HepG2 (cell line): Measurements from ENCODE around the gene ZNF326. TPM values are rescaled to one million over a fixed set of nuclear protein-coding genes. Genes with fewer than 3 reads are reported as not detected.
A peak's percentile ranks its signal among the peaks of the same experiment; 100 is the strongest.

Experiments
- ASH2L ChIP-seq: fragments of 300-600, 200-600 bp; sonication (generic); IDR thresholded peaks from 2 replicates; pipeline ENCODE4 v1.7.0; 2017; ENCODE audit warnings: low read depth, mild to moderate bottlenecking, moderate library complexity, mixed read lengths, low read length; ENCODE audit not compliant: insufficient read length
- ATF5 ChIP-seq: sonication (generic); formaldehyde crosslinking; IDR thresholded peaks from 2 replicates; pipeline ENCODE4 v1.4.0; 2020; ENCODE audit warnings: mild to moderate bottlenecking, low read depth, missing genetic modification reagents
- DZIP1 ChIP-seq: sonication (generic); formaldehyde crosslinking; IDR thresholded peaks from 2 replicates; pipeline ENCODE4 v1.5.0; 2020; ENCODE audit warnings: mild to moderate bottlenecking, missing genetic modification reagents
- E2F1 ChIP-seq: sonication (generic); formaldehyde crosslinking; IDR thresholded peaks from 2 replicates; pipeline ENCODE4 v1.5.0; 2020; ENCODE audit warnings: missing genetic modification reagents
- ELF3 ChIP-seq: IDR thresholded peaks from 2 replicates; pipeline ENCODE4 v1.6.1; 2016; ENCODE audit warnings: missing genetic modification reagents, missing compliant biosample characterization
- HIVEP1 ChIP-seq: sonication (generic); formaldehyde crosslinking; IDR thresholded peaks from 2 replicates; pipeline ENCODE4 v1.4.0; 2020; ENCODE audit warnings: mild to moderate bottlenecking, missing genetic modification reagents
- HMGA1 ChIP-seq: sonication (generic); formaldehyde crosslinking; conservative IDR thresholded peaks from 2 replicates; pipeline ENCODE4 v1.4.0; 2020; ENCODE audit warnings: missing genetic modification reagents
- KDM4B ChIP-seq: sonication (generic); formaldehyde crosslinking; IDR thresholded peaks from 2 replicates; pipeline ENCODE4 v1.4.0; 2020; ENCODE audit warnings: missing genetic modification reagents
- MATR3 ChIP-seq: sonication (generic); formaldehyde crosslinking; IDR thresholded peaks from 2 replicates; pipeline ENCODE4 v1.4.0; 2020; ENCODE audit warnings: missing genetic modification reagents
- MED8 ChIP-seq: sonication (generic); formaldehyde crosslinking; IDR thresholded peaks from 2 replicates; pipeline ENCODE4 v1.8.1; 2023; ENCODE audit warnings: mild to moderate bottlenecking, missing genetic modification reagents; ENCODE audit not compliant: insufficient replicate concordance
- PITX1 ChIP-seq: sonication (generic); formaldehyde crosslinking; IDR thresholded peaks from 2 replicates; pipeline ENCODE4 v1.5.1; 2020; ENCODE audit warnings: mild to moderate bottlenecking, missing genetic modification reagents
- PRDM15 ChIP-seq: sonication (generic); formaldehyde crosslinking; IDR thresholded peaks from 2 replicates; pipeline ENCODE4 v1.4.0; 2020; ENCODE audit warnings: missing genetic modification reagents
- RELA ChIP-seq: sonication (generic); formaldehyde crosslinking; IDR thresholded peaks from 2 replicates; pipeline ENCODE4 v1.4.0; 2020; ENCODE audit warnings: missing genetic modification reagents
- RFX1 ChIP-seq: fragments of 450-650 bp; IDR thresholded peaks from 2 replicates; pipeline ENCODE4 v1.6.1; 2017
- SIX1 ChIP-seq: sonication (generic); formaldehyde crosslinking; IDR thresholded peaks from 2 replicates; pipeline ENCODE4 v1.4.0; 2020; ENCODE audit warnings: missing genetic modification reagents, borderline replicate concordance
- THYN1 ChIP-seq: sonication (generic); formaldehyde crosslinking; IDR thresholded peaks from 2 replicates; pipeline ENCODE4 v1.8.1; 2023; ENCODE audit warnings: low read depth, mild to moderate bottlenecking, moderate library complexity, missing genetic modification reagents, borderline replicate concordance
- ZNF576 ChIP-seq: sonication (generic); formaldehyde crosslinking; IDR thresholded peaks from 2 replicates; pipeline ENCODE4 v1.4.0; 2020; ENCODE audit warnings: mild to moderate bottlenecking, missing genetic modification reagents
- ZNF790 ChIP-seq: sonication (generic); formaldehyde crosslinking; IDR thresholded peaks from 2 replicates; pipeline ENCODE4 v1.8.0; 2022; ENCODE audit warnings: missing genetic modification reagents, mild to moderate bottlenecking, borderline replicate concordance
- ZNF891 ChIP-seq: sonication (generic); formaldehyde crosslinking; IDR thresholded peaks from 2 replicates; pipeline ENCODE4 v1.5.0; 2020; ENCODE audit warnings: mild to moderate bottlenecking, missing genetic modification reagents
- polyA plus RNA-seq, 8 experiments: library from polyadenylated mRNA; depleted of rRNA in 3 of 8; stranded (reverse) in 7 of 8; unstranded in 1 of 8; fragments of >200 nt; fragmentation: Illumina TruSeq in 4 of 8; extraction: Trizol in 4 of 8; gene quantifications; 2 replicates each; pipeline versions ENCODE4 v1.2.1 to v1.2.3, GENCODE V29; 2011 to 2016; ENCODE audit warnings: low read depth in 4 of 8, missing spikeins in 1 of 8, mixed read lengths in 1 of 8; ENCODE audit not compliant: insufficient read depth in 1 of 8
- total RNA-seq, 5 experiments: library from RNA; depleted of rRNA; stranded (reverse); fragments of >200 nt; fragmentation: Illumina TruSeq; extraction: Trizol; gene quantifications; 2 replicates each; pipeline ENCODE4 v1.2.3, GENCODE V29; 2016; ENCODE audit warnings: low read depth in 1 of 5

The ZNF326 gene
- total and polyA plus RNA-seq, 2 of the 13 experiments (the other 11 are each of a cell fraction or from before 2014, with no cell fraction given), result 6.3 to 16.4 TPM

- TF ChIP-seq ELF3 (CRISPR knock-in tag) (peak; percentile 40; the same call in 1 of the 2 replicates), RFX1 (no peak), DZIP1 (CRISPR knock-in tag) (peak; percentile 72; the same call in 1 of the 2 replicates), ZNF891 (CRISPR knock-in tag) (peak; percentile 60; the same call in 1 of the 2 replicates), PITX1 (CRISPR knock-in tag) (0 out of 2 replicates have a peak, but pooled peaks have one; percentile 60), MATR3 (CRISPR knock-in tag) (no peak), HIVEP1 (CRISPR knock-in tag) (no peak), KDM4B (peak; percentile 66; the same call in 1 of the 2 replicates), ZNF576 (no peak), HMGA1 (no peak), RELA (CRISPR knock-in tag) (no peak), MED8 (CRISPR knock-in tag) (peak; percentile 92), ASH2L (peak; percentile 90), PRDM15 (CRISPR knock-in tag) (no peak), SIX1 (CRISPR knock-in tag) (0 out of 2 replicates have a peak, but pooled peaks have one; percentile 17), THYN1 (CRISPR knock-in tag) (no peak), ATF5 (CRISPR knock-in tag) (no peak; the same call in 1 of the 2 replicates), E2F1 (CRISPR knock-in tag) (peak; percentile 84), ZNF790 (CRISPR knock-in tag) (no peak)
Measured at GRCh38 chr1:89994805-89995597, at the start of gene ZNF326 (continued).
